GM21515 (cell line): Measurements from ENCODE around the gene DNAJB8.

Experiments
- ATAC-seq: cut with Tn5 transposase; IDR thresholded peaks from one replicate; pipeline ENCODE4 v1.9.1; 2021; ENCODE audit not compliant: unreplicated experiment

The DNAJB8 gene

GRCh38 chr3:128484404-128485281, 18.0 kb upstream of the DNAJB8 start:
- ATAC-seq, result no peak

DNA sequence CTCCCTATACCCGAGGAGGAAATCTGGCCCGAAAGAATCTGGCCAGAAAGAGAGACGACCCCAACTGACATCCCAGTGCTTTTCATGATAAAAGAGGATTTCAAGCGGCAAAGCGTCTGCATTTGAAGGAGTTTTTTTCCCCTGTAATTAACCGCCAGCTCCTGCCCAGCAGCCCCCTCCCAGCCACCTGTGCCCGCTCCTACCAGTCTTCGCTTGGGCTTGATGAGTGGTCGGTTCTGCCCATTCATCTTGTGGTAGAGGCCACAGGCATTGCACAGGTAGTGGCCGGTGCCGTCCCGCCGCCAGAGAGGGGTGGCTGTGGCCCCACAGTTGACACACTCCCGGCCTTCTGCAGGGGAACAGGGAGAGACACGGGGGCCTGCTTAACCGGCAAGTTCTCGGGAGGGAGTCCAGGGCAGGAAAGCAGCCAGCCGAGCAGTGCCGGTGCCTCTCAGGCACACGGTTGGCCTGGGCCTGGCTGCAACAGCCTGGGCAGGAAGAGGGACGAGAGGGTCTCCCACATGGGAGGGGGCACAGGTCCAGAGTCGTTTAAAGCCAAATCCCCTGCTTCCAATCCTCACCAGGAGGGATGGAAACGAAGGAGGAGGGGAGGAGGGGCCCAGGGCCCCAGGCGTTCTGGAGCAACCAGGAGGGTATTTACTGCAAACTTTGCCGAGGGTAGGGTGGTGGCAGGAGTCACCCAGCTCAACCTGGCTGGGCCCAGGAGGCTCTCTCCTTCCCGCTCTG, 17.1 kb upstream of the DNAJB8 start:
- ATAC-seq, result no peak

DNA sequence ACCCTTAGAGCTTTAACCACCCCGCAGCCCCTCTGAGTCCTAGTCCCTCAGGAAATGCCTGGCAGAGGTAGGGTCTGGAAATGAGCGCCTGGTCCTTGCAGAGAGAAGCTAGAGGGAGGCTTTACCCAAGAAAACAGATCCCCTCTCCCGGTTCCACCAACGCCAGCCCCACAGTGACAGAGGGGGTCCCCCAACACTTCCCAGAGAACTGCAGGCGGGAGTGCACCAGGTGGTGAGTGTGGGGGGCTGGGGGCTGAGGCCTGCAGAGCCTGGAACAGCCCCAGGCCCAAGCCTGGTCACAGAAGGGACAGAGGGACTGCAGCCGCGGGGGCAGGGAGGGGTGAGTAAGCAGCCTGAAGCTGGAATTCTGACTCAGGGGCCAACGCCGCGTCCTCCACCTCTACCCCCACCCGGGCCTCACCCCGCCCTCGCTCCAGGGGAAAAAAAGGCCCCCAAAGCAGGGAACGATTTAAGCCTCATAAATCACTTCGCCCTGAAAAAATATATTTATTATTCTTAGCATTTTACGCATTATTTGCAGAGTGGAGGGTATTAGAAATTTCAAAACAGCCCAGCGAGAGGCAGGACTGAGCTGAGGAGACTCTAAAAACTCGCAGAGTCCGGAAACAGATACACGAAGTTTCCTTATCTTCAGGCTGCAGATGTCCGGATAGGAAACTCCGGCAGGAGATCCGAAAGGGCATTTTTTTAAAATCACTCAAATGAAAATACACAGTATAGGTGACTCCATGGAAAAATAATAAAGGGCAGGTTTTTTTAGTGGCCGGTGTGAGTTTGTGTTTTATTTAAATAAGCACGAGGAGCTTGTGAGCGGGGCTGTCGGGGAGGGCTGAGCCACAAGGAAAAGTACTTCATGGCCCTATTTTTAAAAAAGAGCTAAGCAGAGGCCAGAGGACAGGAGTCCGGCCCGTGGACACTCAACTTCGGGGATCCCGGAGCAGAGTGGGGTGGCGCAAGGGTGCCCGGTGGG, 16.3 kb upstream of the DNAJB8 start:
- no peak for ATAC-seq

DNA sequence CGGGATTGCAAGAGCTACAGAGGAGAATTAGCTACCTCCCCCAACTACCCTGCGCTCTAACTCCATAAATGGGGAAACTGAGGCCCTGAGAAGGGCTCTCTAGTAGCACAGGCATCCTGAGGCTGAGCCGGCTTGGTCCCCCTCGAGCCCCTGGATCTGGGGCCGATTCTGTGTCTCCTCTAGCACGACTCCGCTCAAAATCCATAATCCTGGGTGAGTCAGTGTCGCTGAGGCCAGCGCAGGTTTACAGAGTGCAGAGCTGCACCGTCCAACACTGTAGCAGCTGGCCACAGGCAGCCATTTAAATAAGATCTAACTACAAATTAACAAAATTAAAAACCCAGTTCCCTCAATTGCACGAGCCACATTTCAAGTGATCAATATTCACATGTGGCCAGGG, 15.5 kb upstream of the DNAJB8 start:
- ATAC-seq, result no peak

DNA sequence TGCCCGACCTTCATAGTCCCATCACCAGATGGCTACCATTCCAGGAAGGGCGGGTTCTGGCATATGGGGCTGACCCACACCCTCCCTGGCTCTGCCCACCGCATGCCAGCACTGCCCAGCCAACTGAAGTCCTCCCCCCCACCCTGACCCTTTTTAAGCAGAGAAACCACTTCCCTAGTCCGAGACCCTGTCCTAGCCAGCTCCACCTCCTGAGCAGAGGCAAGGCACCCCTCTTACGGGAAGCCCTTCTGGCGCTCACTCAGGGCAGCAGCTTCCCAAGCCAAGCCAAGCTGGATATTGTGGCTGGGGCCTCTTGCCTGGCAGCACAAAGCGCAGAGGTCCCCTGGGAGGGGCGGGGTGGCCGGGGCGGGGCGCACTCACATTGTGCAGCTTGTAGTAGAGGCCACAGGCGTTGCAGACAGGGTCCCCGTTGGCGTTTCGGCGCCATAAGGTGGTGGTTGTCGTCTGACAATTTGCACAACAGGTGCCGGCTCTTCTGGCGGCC, 14.8 kb upstream of the DNAJB8 start:
- no peak for ATAC-seq

- ATAC-seq, result no peak
These were observed 14.2 kb upstream of the DNAJB8 start for GRCh38 chr3:128480717-128481437.

DNA sequence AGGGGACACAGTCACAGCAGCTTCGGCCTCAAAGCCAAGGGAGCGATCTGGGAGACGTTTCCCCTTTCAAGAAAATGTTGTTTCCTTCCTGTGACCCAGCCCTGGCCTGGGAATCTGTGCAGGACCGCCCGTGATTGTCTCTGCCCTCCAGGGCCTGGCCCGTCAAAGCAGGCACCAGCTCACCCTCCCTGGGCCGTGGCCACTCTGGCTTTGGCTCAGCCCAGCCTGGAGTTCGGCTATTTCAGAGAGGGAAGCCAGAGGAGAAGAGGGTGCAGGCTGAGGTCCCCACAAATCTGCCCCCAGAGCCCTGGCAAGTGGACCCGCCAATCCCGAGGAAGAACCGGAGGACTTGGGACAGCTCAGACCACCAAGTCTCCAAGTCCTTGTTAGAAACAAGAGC, 13.6 kb upstream of the DNAJB8 start:
- no peak for ATAC-seq

DNA sequence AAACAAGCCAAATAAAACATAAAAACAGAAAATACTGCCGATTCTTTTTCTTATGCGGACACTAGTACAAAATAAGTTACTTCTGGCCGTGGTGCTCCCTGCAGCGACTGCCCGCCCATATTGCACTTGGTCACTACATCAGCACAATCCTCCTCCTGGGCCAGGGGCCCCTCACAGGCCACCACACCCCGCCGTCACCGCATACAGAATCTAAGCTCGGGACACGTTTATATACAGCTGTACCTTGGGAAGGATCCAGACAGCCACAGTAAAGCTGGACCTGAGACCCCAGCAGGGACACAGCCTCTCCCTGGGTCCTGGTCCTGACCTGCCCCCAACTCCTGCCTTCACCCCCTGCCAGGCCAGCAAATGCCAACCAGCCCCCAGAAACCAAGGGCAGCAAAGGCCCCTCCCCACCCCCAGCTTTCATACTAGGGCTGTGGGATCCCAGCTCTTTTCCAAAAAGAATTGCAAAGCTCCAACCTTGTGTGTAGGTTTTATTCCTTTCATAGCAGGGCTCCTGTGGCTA, 12.9 kb upstream of the DNAJB8 start:
- no peak for ATAC-seq

DNA sequence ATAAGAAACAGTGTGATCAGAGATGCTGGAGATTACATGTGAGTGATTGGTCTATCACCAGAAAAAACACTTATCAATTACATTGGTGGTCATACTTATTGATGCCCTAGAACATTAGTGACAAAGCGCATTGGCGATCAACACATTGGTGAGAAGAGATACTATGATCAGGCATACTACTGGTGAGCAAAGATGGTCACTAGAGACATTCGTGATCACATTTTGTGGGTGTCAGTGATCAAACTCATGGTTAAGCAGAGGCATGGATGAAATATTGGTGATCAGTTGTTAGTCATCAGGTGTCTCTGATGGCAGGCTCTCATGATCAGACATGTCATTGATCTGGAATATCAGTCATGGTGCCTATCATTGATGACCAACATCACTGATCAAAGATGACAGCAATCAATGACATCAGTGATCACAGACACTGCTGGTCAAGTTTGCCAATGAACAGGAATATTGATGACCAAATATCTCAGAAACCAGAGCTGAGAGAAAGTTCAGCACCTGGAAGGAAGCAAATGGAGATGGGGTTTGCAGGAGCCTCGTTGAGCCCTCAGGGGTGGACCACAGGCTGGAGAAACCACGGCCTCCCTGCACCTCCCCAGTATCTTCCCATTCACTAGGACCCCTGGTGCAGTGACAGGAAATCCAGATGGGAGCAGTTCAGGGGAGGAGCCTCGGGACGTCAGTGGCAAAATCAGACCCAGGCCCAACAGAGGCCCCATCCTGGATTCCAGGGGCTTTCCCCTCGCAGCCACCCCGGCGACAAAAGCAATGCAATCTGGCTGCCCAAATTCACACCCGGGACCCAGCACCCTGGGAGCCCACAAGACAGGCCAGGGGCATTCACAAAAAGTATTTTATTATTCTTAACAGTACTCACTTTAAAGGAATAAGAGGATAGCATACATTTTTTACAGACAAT, 12.2 kb upstream of the DNAJB8 start:
- no peak for ATAC-seq

- ATAC-seq, result no peak
These were observed 10.0 kb upstream of the DNAJB8 start for GRCh38 chr3:128476659-128477058.

- no peak for ATAC-seq
These were observed 8.7 kb upstream of the DNAJB8 start for GRCh38 chr3:128475355-128475754.

- ATAC-seq, result no peak
These were observed 7.0 kb upstream of the DNAJB8 start for GRCh38 chr3:128473737-128474136.

GRCh38 chr3:128473180-128473519, 6.5 kb upstream of the DNAJB8 start:
- no peak for ATAC-seq

GRCh38 chr3:128472449-128473179, 5.9 kb upstream of the DNAJB8 start:
- ATAC-seq, result no peak

- ATAC-seq, result no peak
These were observed 5.0 kb upstream of the DNAJB8 start for GRCh38 chr3:128471720-128472119.

- no peak for ATAC-seq
These were observed 4.4 kb upstream of the DNAJB8 start for GRCh38 chr3:128471110-128471509.

- no peak for ATAC-seq
These were observed 3.6 kb upstream of the DNAJB8 start for GRCh38 chr3:128470134-128470899.

DNA sequence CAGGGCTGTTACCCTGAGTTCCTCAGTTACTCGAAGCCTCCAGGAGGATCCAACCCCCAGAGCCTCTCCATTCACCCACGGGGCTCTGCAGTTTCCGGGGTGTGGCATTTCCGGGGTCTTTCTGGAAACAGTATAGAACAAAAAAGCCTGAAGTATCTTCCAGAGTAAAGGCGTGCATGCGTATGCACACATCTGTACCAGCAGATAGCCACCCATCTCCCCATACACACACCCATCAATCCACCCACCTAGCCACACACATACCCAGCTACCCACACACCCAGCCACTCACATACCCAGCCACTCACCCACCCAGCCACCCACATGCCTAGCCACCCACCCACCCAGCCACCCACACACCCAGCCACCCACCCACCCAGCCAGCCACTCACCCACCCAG, 2.9 kb upstream of the DNAJB8 start:
- ATAC-seq, result no peak
